GM23248 (cell line): ENCODE results near the gene PPP1R1B. TPM values are rescaled to one million over a fixed set of nuclear protein-coding genes. Genes with fewer than 3 reads are reported as not detected.

Experiments used
- DNase-seq: peaks from one replicate; pipeline ENCODE4 v3.0.0-alpha.2; 2015
- H2AFZ ChIP-seq: fragments of 200-600 bp; sonication (generic); 2 replicates; pipeline ENCODE4 v1.6.1; 2016; ENCODE audit warnings: antibody characterized with exemption
- H3F3A ChIP-seq: fragments of 200-600 bp; sonication (generic); 2 replicates; pipeline ENCODE4 v1.6.1; 2016; ENCODE audit warnings: mild to moderate bottlenecking, antibody characterized with exemption, mixed run types; ENCODE audit not compliant: insufficient read depth
- H3K27ac ChIP-seq: fragments of 200-600 bp; sonication (generic); 2 replicates; pipeline ENCODE4 v1.5.1; 2016; ENCODE audit warnings: mild to moderate bottlenecking
- H3K27me3 ChIP-seq: fragments of 200-600 bp; sonication (generic); replicated peaks from 2 replicates; pipeline ENCODE4 v1.6.1; 2016; ENCODE audit warnings: mild to moderate bottlenecking; ENCODE audit not compliant: insufficient read depth
- H3K36me3 ChIP-seq: fragments of 200-600 bp; sonication (generic); 2 replicates; pipeline ENCODE4 v1.6.1; 2016; ENCODE audit warnings: low read depth, mild to moderate bottlenecking
- H3K4me1 ChIP-seq: fragments of 200-600 bp; sonication (generic); 2 replicates; pipeline ENCODE4 v1.6.1; 2016; ENCODE audit warnings: mild to moderate bottlenecking; ENCODE audit not compliant: insufficient read depth
- H3K4me2 ChIP-seq: fragments of 200-600 bp; sonication (generic); one replicate; pipeline ENCODE4 v1.6.1; 2016; ENCODE audit warnings: mild to moderate bottlenecking; ENCODE audit not compliant: unreplicated experiment
- H3K4me3 ChIP-seq: fragments of 200-600 bp; sonication (generic); 2 replicates; pipeline ENCODE4 v1.5.1; 2016; ENCODE audit warnings: mild to moderate bottlenecking
- H3K79me2 ChIP-seq: fragments of 200-600 bp; sonication (generic); 2 replicates; pipeline ENCODE4 v1.6.1; 2016; ENCODE audit warnings: mild to moderate bottlenecking; ENCODE audit not compliant: insufficient read depth
- H3K9ac ChIP-seq: fragments of 200-600 bp; sonication (generic); 2 replicates; pipeline ENCODE4 v1.6.1; 2016; ENCODE audit warnings: mild to moderate bottlenecking
- H3K9me2 ChIP-seq: fragments of 200-600 bp; sonication (generic); 2 replicates; pipeline ENCODE4 v1.6.1; 2016; ENCODE audit warnings: mixed run types, mild to moderate bottlenecking, moderate library complexity; ENCODE audit not compliant: insufficient read depth
- H3K9me3 ChIP-seq: fragments of 200-600 bp; sonication (generic); one replicate; pipeline ENCODE4 v1.6.1; 2017; ENCODE audit warnings: low read depth
- H4K20me1 ChIP-seq: fragments of 200-600 bp; sonication (generic); 2 replicates; pipeline ENCODE4 v1.6.0; 2016; ENCODE audit not compliant: insufficient read depth
- EZH2 ChIP-seq: fragments of 200-600 bp; sonication (generic); IDR thresholded peaks from 2 replicates; pipeline ENCODE4 v1.6.1; 2018; ENCODE audit warnings: antibody characterized with exemption, mild to moderate bottlenecking; ENCODE audit not compliant: insufficient read depth, poor library complexity, severe bottlenecking
- EZH2phosphoT487 ChIP-seq: fragments of 200-600 bp; sonication (generic); IDR thresholded peaks from 2 replicates; pipeline ENCODE4 v1.6.1; 2018; ENCODE audit warnings: antibody characterized with exemption, moderate library complexity, mild to moderate bottlenecking, low read depth; ENCODE audit not compliant: insufficient read depth
- WGBS, 2 experiments: methylation state at CpG; one replicate each; pipeline ENCODE4 v1.1.6; 2015 to 2017; ENCODE audit warnings: low lambda C conversion rate in 2 of 2, low coverage in 1 of 2; ENCODE audit errors: missing lambda C conversion rate in 2 of 2; 5-methylcytosine and 5-hydroxymethylcytosine counted together
- in situ Hi-C: fragments of 300-500 bp; cut with MboI; formaldehyde crosslinking; loops from 2 replicates; pipeline ENCODE4 v1.15.0; 2020
- polyA plus RNA-seq: library from polyadenylated mRNA; unstranded; fragments of >200 nt; fragmentation: Nextera tagmentation; extraction: Ambion mirVana; gene quantifications from 2 replicates; pipeline ENCODE4 v1.2.1, GENCODE V29; 2016
- total RNA-seq: library from RNA; depleted of rRNA; stranded (reverse); fragments of >200 nt; shearing (Covaris generic); gene quantifications from 2 replicates; pipeline ENCODE4 v1.2.3, GENCODE V29; 2014

The PPP1R1B gene
- total and polyA plus RNA-seq, 2 experiments from 2014 or later, result not detected

DNA sequence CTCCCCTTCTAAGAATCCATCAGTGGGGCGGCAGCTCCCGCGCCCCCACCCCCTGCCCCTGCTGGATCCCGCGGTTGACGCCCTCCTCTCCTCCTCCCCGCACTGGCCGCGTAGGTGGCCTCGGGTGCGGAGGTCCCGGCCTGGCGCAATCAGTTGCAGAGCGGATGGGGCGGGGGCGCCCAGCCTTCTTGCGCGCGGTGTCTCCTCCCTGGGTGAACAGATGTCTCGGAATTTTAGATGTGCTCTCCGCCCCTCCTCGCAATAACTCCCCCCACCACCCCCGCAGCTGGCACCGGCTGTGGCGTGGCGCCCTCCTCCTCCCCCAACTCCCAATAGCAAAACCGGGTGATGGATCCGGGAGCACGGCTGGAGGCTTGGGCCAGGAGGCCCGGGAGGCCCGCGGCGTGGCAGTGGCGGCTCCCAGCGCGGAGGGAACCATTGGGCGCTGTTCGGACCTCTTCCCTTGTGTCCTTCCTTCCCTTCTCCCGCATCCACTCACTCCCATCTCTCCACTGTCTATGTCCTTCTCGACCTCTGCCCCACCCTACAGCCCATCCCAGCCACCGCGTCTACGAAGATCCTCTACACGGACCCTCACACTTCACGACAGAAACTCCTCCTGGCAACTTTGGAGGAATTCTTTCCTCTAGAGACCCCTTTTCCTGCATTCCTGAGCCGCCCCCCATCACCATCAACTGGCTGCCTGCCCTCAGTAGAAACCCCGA is 30.0 kb upstream of the PPP1R1B start:
- Histone ChIP-seq H3F3A (no peaks in the 10 kb centered on the region), H3K4me3 (no peak overlapping the region), H3K4me2 (no peak overlapping the region), H3K79me2 (no peaks in the 10 kb centered on the region), H3K36me3 (no peaks in the 10 kb centered on the region), H3K9me2 (no peaks in the 10 kb centered on the region), H2AFZ (no peak overlapping the region), H3K27ac (no peak overlapping the region), H4K20me1 (no peaks in the 10 kb centered on the region), H3K4me1 (no peaks in the 10 kb centered on the region), H3K27me3 (peaks cover 70% of the 10 kb centered on the region), H3K9ac (no peak overlapping the region), H3K9me3 (no peaks in the 10 kb centered on the region)
- no peak for TF ChIP-seq EZH2
- TF ChIP-seq EZH2phosphoT487, result no peak
- 1 to 3% methylated on average over 28 to 47 of the region's 47 CpGs for WGBS, 2 experiments
- no peak for DNase-seq
- in situ Hi-C loops, result no loop called here

GRCh38 chr17:39597372-39598046 is 29.2 kb upstream of the PPP1R1B start:
- no peak overlapping the region for H3K4me3 ChIP-seq
- H3K9ac ChIP-seq, result no peak overlapping the region
- no peaks in the 10 kb centered on the region for H3F3A ChIP-seq
- H4K20me1 ChIP-seq, result no peaks in the 10 kb centered on the region
- no peaks in the 10 kb centered on the region for H3K9me3 ChIP-seq
- H3K27me3 ChIP-seq, result peaks cover 78% of the 10 kb centered on the region
- no peaks in the 10 kb centered on the region for H3K79me2 ChIP-seq
- H3K27ac ChIP-seq, result no peak overlapping the region
- no peak for TF ChIP-seq EZH2
- peak; percentile 13; the same call in 1 of the 2 replicates for TF ChIP-seq EZH2phosphoT487
- no peak overlapping the region for H3K4me2 ChIP-seq
- no peaks in the 10 kb centered on the region for H3K4me1 ChIP-seq
- WGBS, 2 experiments, result 7 to 9% methylated on average over 17 to 22 of the region's 22 CpGs
- H2AFZ ChIP-seq, result no peak overlapping the region
- in situ Hi-C loops, result no loop called here
- H3K9me2 ChIP-seq, result no peaks in the 10 kb centered on the region
- H3K36me3 ChIP-seq, result no peaks in the 10 kb centered on the region
- no peak for DNase-seq

DNA sequence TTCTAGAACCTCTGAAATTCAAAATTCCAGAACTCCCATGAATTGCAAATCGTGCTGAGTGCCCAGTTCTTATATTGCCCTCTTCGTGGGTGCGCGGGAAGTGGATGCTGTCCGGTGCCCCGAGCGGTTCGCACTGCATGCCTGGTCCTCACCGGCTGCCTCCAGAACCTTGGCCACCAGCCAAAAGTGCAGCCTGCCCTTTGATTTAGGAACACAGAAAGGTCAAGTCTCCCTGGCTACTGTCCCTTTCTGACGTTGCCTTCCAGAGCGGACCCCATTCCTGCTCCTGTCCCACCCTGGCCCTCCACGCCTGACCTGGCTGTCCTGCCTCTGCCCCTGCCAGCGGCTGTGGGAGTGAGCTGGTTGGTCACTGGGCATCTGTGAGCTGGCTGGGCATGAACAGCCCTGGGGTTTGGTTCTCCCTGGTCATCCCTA is 28.7 kb upstream of the PPP1R1B start:
- in situ Hi-C loops, result no loop called here
- H3F3A ChIP-seq, result no peaks in the 10 kb centered on the region
- WGBS, 2 experiments, result 10 to 12% methylated on average over 13 of the region's 13 CpGs
- H3K9ac ChIP-seq, result no peak overlapping the region
- H3K27me3 ChIP-seq, result peaks cover 83% of the 10 kb centered on the region
- no peaks in the 10 kb centered on the region for H3K9me3 ChIP-seq
- no peak overlapping the region for H3K4me2 ChIP-seq
- no peak overlapping the region for H3K4me3 ChIP-seq
- H3K4me1 ChIP-seq, result no peaks in the 10 kb centered on the region
- H3K9me2 ChIP-seq, result no peaks in the 10 kb centered on the region
- no peaks in the 10 kb centered on the region for H4K20me1 ChIP-seq
- TF ChIP-seq EZH2phosphoT487 (no peak; the same call in 1 of the 2 replicates), EZH2 (no peak)
- H3K36me3 ChIP-seq, result no peaks in the 10 kb centered on the region
- H3K27ac ChIP-seq, result no peak overlapping the region
- no peaks in the 10 kb centered on the region for H3K79me2 ChIP-seq
- no peak for DNase-seq
- no peak overlapping the region for H2AFZ ChIP-seq

DNA sequence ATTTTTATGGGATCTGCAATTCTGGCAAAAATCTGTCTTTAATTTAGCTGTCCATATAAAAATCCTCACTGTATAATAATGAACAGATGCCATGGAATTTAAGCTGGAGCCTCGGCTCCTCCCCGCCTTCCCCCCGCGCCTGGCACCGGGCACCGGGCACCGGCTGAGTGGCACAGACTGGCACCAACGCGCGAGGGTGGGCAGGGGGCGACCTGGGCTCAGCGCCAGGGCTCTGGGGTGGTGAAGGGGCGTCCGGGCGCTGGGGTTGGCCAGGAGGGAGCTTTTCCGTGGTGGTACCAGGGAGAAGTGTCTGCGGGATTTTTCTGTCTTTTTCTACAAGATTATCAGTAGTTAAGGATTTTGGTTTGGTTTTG is 28.1 kb upstream of the PPP1R1B start:
- H3F3A ChIP-seq, result no peaks in the 10 kb centered on the region
- H3K4me2 ChIP-seq, result no peak overlapping the region
- no peak overlapping the region for H3K27ac ChIP-seq
- no peaks in the 10 kb centered on the region for H3K9me2 ChIP-seq
- no peak overlapping the region for H3K4me3 ChIP-seq
- in situ Hi-C loops, result no loop called here
- H3K4me1 ChIP-seq, result no peaks in the 10 kb centered on the region
- no peak overlapping the region for H3K9ac ChIP-seq
- no peaks in the 10 kb centered on the region for H3K9me3 ChIP-seq
- peak; percentile 93 for TF ChIP-seq EZH2
- no peak; the same call in 1 of the 2 replicates for TF ChIP-seq EZH2phosphoT487
- no peaks in the 10 kb centered on the region for H3K79me2 ChIP-seq
- no peaks in the 10 kb centered on the region for H3K36me3 ChIP-seq
- 1 to 2% methylated on average over 17 of the region's 17 CpGs for whole genome bisulfite sequencing, 2 experiments
- no peak overlapping the region for H2AFZ ChIP-seq
- DNase-seq, result no peak
- peaks cover 89% of the 10 kb centered on the region for H3K27me3 ChIP-seq
- no peaks in the 10 kb centered on the region for H4K20me1 ChIP-seq
